Cardiac muscle cell (in vitro differentiated cells and primary cell): Measurements from ENCODE around the gene RADIL. TPM values are rescaled to one million over a fixed set of nuclear protein-coding genes. Genes with fewer than 3 reads are reported as not detected.
A peak's percentile ranks its signal among the peaks of the same experiment; 100 is the strongest.

Experiments
- DNase-seq, 2 donors: peaks; one replicate each; pipeline versions ENCODE4 v3.0.0 to v3.0.0-alpha.2; 2010 to 2017; ENCODE audit warnings: low read depth in 1 of 2, low spot score in 1 of 2
- H3K27ac ChIP-seq: fragments of 200-600 bp; sonication (generic); 2 replicates; pipeline ENCODE4 v1.5.1; 2016
- H3K27me3 ChIP-seq: fragments of 200-600 bp; sonication (generic); 2 replicates; pipeline ENCODE4 v1.6.0; 2016; ENCODE audit warnings: control low read depth
- H3K36me3 ChIP-seq: fragments of 200-600 bp; sonication (generic); 2 replicates; pipeline ENCODE4 v1.5.1; 2016; ENCODE audit warnings: control low read depth
- H3K4me1 ChIP-seq: fragments of 200-600 bp; sonication (generic); 2 replicates; pipeline ENCODE4 v1.8.1; 2017; ENCODE audit warnings: low read depth, mild to moderate bottlenecking, mixed run types
- H3K4me3 ChIP-seq: fragments of 200-600 bp; sonication (generic); 2 replicates; pipeline ENCODE4 v1.5.1; 2016; ENCODE audit warnings: mild to moderate bottlenecking
- H3K9me3 ChIP-seq: fragments of 200-600 bp; sonication (generic); 2 replicates; pipeline ENCODE4 v1.5.1; 2017; ENCODE audit warnings: low read depth, mild to moderate bottlenecking, control low read depth
- CTCF ChIP-seq: IDR thresholded peaks from 2 replicates; pipeline ENCODE4 v1.5.1; 2012; ENCODE audit warnings: low read depth, mild to moderate bottlenecking, low read length
- polyA plus RNA-seq: library from polyadenylated mRNA; unstranded; fragments of >200 nt; fragmentation: Nextera tagmentation; extraction: Ambion mirVana; gene quantifications from 2 replicates; pipeline ENCODE4 v1.2.1, GENCODE V29; 2016
- total RNA-seq: library from RNA; depleted of rRNA; stranded (reverse); fragments of >200 nt; gene quantifications from 2 replicates; pipeline ENCODE4 v1.2.3, GENCODE V29; 2016

The RADIL gene
- total and polyA plus RNA-seq, 2 experiments from 2014 or later: 41.6 to 110 TPM

GRCh38 chr7:4766666-4767519 is 116.6 kb downstream of the RADIL start:
- H3K4me1 ChIP-seq: no peaks in the 10 kb centered on the region
- H3K27ac ChIP-seq: peak overlapping the region; percentile 34
- H3K36me3 ChIP-seq: peaks cover 17% of the 10 kb centered on the region
- H3K4me3 ChIP-seq: no peak overlapping the region
- DNase-seq: no peak
- no peaks in the 10 kb centered on the region for H3K9me3 ChIP-seq
- no peak for TF ChIP-seq CTCF
- H3K27me3 ChIP-seq: no peaks in the 10 kb centered on the region

GRCh38 chr7:4765776-4766490 is 117.6 kb downstream of the RADIL start:
- Histone ChIP-seq H3K27ac (no peak overlapping the region), H3K36me3 (peaks cover 24% of the 10 kb centered on the region), H3K4me1 (no peaks in the 10 kb centered on the region), H3K4me3 (no peak overlapping the region), H3K27me3 (no peaks in the 10 kb centered on the region), H3K9me3 (no peaks in the 10 kb centered on the region)
- no peak for DNase-seq
- TF ChIP-seq CTCF: peak; percentile 26

- no peak for TF ChIP-seq CTCF
- no peaks in the 10 kb centered on the region for H3K4me1 ChIP-seq
- H3K4me3 ChIP-seq: no peak overlapping the region
- H3K36me3 ChIP-seq: peaks cover 36% of the 10 kb centered on the region
- DNase-seq: no peak
- no peak overlapping the region for H3K27ac ChIP-seq
- H3K9me3 ChIP-seq: no peaks in the 10 kb centered on the region
- H3K27me3 ChIP-seq: no peaks in the 10 kb centered on the region
Measured at GRCh38 chr7:4764402-4765007, 119.0 kb downstream of the RADIL start.

- Histone ChIP-seq H3K4me3 (no peak overlapping the region), H3K4me1 (no peaks in the 10 kb centered on the region), H3K36me3 (peaks cover 38% of the 10 kb centered on the region), H3K9me3 (no peaks in the 10 kb centered on the region), H3K27me3 (no peaks in the 10 kb centered on the region), H3K27ac (no peak overlapping the region)
- no peak for TF ChIP-seq CTCF
- DNase-seq: no peak
Measured at GRCh38 chr7:4763794-4764185, 119.7 kb downstream of the RADIL start.

- TF ChIP-seq CTCF: no peak
- Histone ChIP-seq H3K27ac (no peak overlapping the region), H3K27me3 (no peaks in the 10 kb centered on the region), H3K36me3 (peaks cover 42% of the 10 kb centered on the region), H3K4me3 (no peak overlapping the region), H3K4me1 (no peaks in the 10 kb centered on the region), H3K9me3 (no peaks in the 10 kb centered on the region)
- DNase-seq: no peak
Measured at GRCh38 chr7:4763091-4763793, 120.3 kb downstream of the RADIL start.
